Kidney epithelial cell (primary cell): ENCODE measurements around the gene GRIP1. TPM values are rescaled to one million over a fixed set of nuclear protein-coding genes. Genes with fewer than 3 reads are reported as not detected.

ENCODE experiments used
- DNase-seq: peaks from one replicate; pipeline ENCODE4 v3.0.0-alpha.2; 2010; ENCODE audit warnings: low read depth
- H3K27me3 ChIP-seq: 2 replicates; pipeline ENCODE4 v1.6.0; 2011; ENCODE audit warnings: low read length; ENCODE audit not compliant: control insufficient read depth, insufficient read depth
- H3K36me3 ChIP-seq: 2 replicates; pipeline ENCODE4 v1.5.1; 2011; ENCODE audit warnings: low read length; ENCODE audit not compliant: control insufficient read depth, insufficient read depth
- H3K4me3 ChIP-seq: 2 replicates; pipeline ENCODE4 v1.5.1; 2011; ENCODE audit warnings: low read depth, mild to moderate bottlenecking, control low read depth, low read length
- CTCF ChIP-seq: IDR thresholded peaks from 2 replicates; pipeline ENCODE4 v1.5.1; 2011; ENCODE audit warnings: mild to moderate bottlenecking, moderate library complexity, low read length, control low read depth, inconsistent platforms; ENCODE audit not compliant: insufficient read depth, poor library complexity, severe bottlenecking
- total RNA-seq: library from RNA; depleted of rRNA; stranded (reverse); fragments of >200 nt; gene quantifications from 2 replicates; pipeline ENCODE4 v1.2.3, GENCODE V29; 2015

Gene GRIP1
- total RNA-seq, 1 donor from 2014 or later: 4.2 TPM

GRCh38 chr12:66664076-66664475, 14.8 kb downstream of the GRIP1 start:
- H3K27me3 ChIP-seq: no peaks in the 10 kb centered on the region
- no peak for DNase-seq
- no peak for TF ChIP-seq CTCF
- H3K36me3 ChIP-seq: no peaks in the 10 kb centered on the region
- H3K4me3 ChIP-seq: no peak overlapping the region

- no peak for TF ChIP-seq CTCF
- Histone ChIP-seq H3K27me3 (no peaks in the 10 kb centered on the region), H3K36me3 (no peaks in the 10 kb centered on the region), H3K4me3 (no peak overlapping the region)
- DNase-seq: no peak
These were observed 15.3 kb downstream of the GRIP1 start for GRCh38 chr12:66663611-66664010.

GRCh38 chr12:66662729-66663128, 16.1 kb downstream of the GRIP1 start:
- no peak for TF ChIP-seq CTCF
- H3K27me3 ChIP-seq: no peaks in the 10 kb centered on the region
- H3K4me3 ChIP-seq: no peak overlapping the region
- no peak for DNase-seq
- no peaks in the 10 kb centered on the region for H3K36me3 ChIP-seq

- Histone ChIP-seq H3K4me3 (no peak overlapping the region), H3K36me3 (no peaks in the 10 kb centered on the region), H3K27me3 (no peaks in the 10 kb centered on the region)
- no peak for TF ChIP-seq CTCF
- no peak for DNase-seq
These were observed 16.7 kb downstream of the GRIP1 start for GRCh38 chr12:66662179-66662578.

- H3K4me3 ChIP-seq: no peak overlapping the region
- DNase-seq: no peak
- H3K36me3 ChIP-seq: no peaks in the 10 kb centered on the region
- no peaks in the 10 kb centered on the region for H3K27me3 ChIP-seq
- TF ChIP-seq CTCF: no peak
These were observed 17.5 kb downstream of the GRIP1 start for GRCh38 chr12:66661357-66661756.

- H3K27me3 ChIP-seq: no peaks in the 10 kb centered on the region
- DNase-seq: no peak
- TF ChIP-seq CTCF: no peak
These were observed 25.1 kb downstream of the GRIP1 start for GRCh38 chr12:66653796-66654195.

More at GRCh38 chr12:66653796-66654195, 25.1 kb downstream of the GRIP1 start:
- Histone ChIP-seq H3K4me3 (no peak overlapping the region), H3K36me3 (no peaks in the 10 kb centered on the region)
